ENCODE measurements around the gene MTRFR. TPM values are rescaled to one million over a fixed set of nuclear protein-coding genes. Genes with fewer than 3 reads are reported as not detected.
"Not testable (repeated sequence)": the region's sequence is repeated elsewhere in the genome, so short reads cannot be mapped to it uniquely, and the experiment has no call there.

Gene MTRFR
- 15.3 to 16.6 TPM (median 15.7 TPM) in 3 replicates for total RNA-seq

GRCh38 chr12:123232807-123233504, at the start of gene MTRFR, which contains the start of gene MPHOSPH9:
Gene MTRFR (plus strand): TSS chr12:123233436. CDS start chr12:123253675, 20,239 bp downstream.
Gene MPHOSPH9 (minus strand): TSS chr12:123233141. CDS start chr12:123230364, 2,777 bp downstream.
- H3K4me1 Mint-ChIP-seq = peaks cover 24% of the 10 kb centered on the region
- peaks cover 3% of the 10 kb centered on the region for H3K36me3 Mint-ChIP-seq
- no peaks in the 10 kb centered on the region for H3K27me3 Mint-ChIP-seq (ENCODE audit: low read depth)
- peak; percentile 96 to 97 for DNase-seq (ENCODE audit: low spot score in 2 of 2, unreplicated experiment in 2 of 2)
- TF ChIP-seq, protein P1, sequence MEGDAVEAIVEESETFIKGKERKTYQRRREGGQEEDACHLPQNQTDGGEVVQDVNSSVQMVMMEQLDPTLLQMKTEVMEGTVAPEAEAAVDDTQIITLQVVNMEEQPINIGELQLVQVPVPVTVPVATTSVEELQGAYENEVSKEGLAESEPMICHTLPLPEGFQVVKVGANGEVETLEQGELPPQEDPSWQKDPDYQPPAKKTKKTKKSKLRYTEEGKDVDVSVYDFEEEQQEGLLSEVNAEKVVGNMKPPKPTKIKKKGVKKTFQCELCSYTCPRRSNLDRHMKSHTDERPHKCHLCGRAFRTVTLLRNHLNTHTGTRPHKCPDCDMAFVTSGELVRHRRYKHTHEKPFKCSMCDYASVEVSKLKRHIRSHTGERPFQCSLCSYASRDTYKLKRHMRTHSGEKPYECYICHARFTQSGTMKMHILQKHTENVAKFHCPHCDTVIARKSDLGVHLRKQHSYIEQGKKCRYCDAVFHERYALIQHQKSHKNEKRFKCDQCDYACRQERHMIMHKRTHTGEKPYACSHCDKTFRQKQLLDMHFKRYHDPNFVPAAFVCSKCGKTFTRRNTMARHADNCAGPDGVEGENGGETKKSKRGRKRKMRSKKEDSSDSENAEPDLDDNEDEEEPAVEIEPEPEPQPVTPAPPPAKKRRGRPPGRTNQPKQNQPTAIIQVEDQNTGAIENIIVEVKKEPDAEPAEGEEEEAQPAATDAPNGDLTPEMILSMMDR (IDR thresholded peaks at IDR 0.05; ENCODE audit: unreplicated experiment) = no peak
- peak within 1 kb of the TSS; percentile 92 for H3K4me3 Mint-ChIP-seq
- H3K9me3 Mint-ChIP-seq = no peaks in the 10 kb centered on the region
- H3K27ac Mint-ChIP-seq = peak within 1 kb of the TSS; percentile 99

GRCh38 chr12:123187637-123188036, 45.6 kb upstream of the MTRFR start:
- no peak for DNase-seq (ENCODE audit: low spot score in 2 of 2, unreplicated experiment in 2 of 2)
- Mint-ChIP-seq H3K9me3 (no peaks in the 10 kb centered on the region), H3K4me1 (no peaks in the 10 kb centered on the region), H3K27ac (no peak overlapping the region), H3K36me3 (peaks cover 34% of the 10 kb centered on the region), H3K4me3 (no peak overlapping the region), H3K27me3 (ENCODE audit: low read depth) (no peaks in the 10 kb centered on the region)
- TF ChIP-seq, protein P1 (IDR thresholded peaks at IDR 0.05; ENCODE audit: unreplicated experiment) = no peak

GRCh38 chr12:123199936-123200335, 33.3 kb upstream of the MTRFR start:
- H3K36me3 Mint-ChIP-seq = peaks cover 27% of the 10 kb centered on the region
- no peak for DNase-seq (ENCODE audit: low spot score in 2 of 2, unreplicated experiment in 2 of 2)
- no peaks in the 10 kb centered on the region for H3K27me3 Mint-ChIP-seq (ENCODE audit: low read depth)
- no peaks in the 10 kb centered on the region for H3K9me3 Mint-ChIP-seq
- H3K4me1 Mint-ChIP-seq = no peaks in the 10 kb centered on the region
- no peak overlapping the region for H3K4me3 Mint-ChIP-seq
- TF ChIP-seq, protein P1 (IDR thresholded peaks at IDR 0.05; ENCODE audit: unreplicated experiment) = no peak
- no peak overlapping the region for H3K27ac Mint-ChIP-seq

GRCh38 chr12:123200414-123200813, 32.8 kb upstream of the MTRFR start:
- Mint-ChIP-seq H3K27me3 (ENCODE audit: low read depth) (no peaks in the 10 kb centered on the region), H3K4me1 (no peaks in the 10 kb centered on the region), H3K36me3 (peaks cover 30% of the 10 kb centered on the region), H3K27ac (no peak overlapping the region), H3K4me3 (no peak overlapping the region), H3K9me3 (no peaks in the 10 kb centered on the region)
- no peak for DNase-seq (ENCODE audit: low spot score in 2 of 2, unreplicated experiment in 2 of 2)
- TF ChIP-seq, protein P1 (IDR thresholded peaks at IDR 0.05; ENCODE audit: unreplicated experiment) = no peak

DNA sequence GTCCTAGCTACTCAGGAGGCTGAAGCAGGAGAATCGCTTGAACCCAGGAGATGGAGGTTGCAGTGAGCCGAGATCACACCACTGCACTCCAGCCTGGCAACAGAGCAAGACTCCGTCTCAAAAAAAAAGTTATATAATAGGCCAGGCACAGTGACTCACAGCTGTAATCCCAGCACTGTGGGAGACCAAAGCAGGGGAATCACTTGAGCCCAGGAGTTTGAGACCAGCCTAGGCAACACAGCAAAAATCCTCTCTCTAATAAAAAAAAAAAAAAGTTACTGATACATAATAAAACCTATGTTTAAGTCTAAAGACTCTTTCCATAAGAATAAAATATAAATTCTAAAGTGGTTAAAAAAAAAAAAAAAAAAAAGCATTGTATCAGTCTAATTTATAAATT, 26.4 kb upstream of the MTRFR start:
- H3K4me1 Mint-ChIP-seq; H3K9me3 Mint-ChIP-seq; DNase-seq (ENCODE audit: low spot score in 2 of 2, unreplicated experiment in 2 of 2); H3K27ac Mint-ChIP-seq; H3K4me3 Mint-ChIP-seq; H3K27me3 Mint-ChIP-seq (ENCODE audit: low read depth): not testable (repeated sequence)
- H3K36me3 Mint-ChIP-seq = peaks cover 31% of the 10 kb centered on the region

DNA sequence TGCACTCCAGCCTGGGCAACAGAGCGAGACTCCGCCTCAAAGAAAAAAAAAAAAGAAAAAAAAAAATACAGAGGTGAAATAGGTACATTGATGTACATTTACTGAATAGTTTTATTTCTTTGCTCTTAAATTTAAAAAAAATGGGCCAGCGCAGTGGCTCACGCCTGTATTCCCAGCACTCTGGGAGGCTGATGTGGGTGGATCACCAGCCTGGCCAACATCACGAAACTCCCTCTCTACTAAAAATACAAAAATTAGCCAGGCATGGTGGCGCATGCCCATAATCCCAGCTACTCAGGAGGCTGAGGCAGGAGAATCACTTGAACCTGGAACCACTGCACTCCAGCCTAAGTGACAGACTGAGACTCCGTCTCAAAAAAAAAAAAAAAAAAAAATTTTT, 25.4 kb upstream of the MTRFR start:
- not testable (repeated sequence) for H3K9me3 Mint-ChIP-seq; H3K27me3 Mint-ChIP-seq (ENCODE audit: low read depth); H3K27ac Mint-ChIP-seq; DNase-seq (ENCODE audit: low spot score in 2 of 2, unreplicated experiment in 2 of 2); H3K4me1 Mint-ChIP-seq; H3K4me3 Mint-ChIP-seq
- peaks cover 25% of the 10 kb centered on the region for H3K36me3 Mint-ChIP-seq
